Right atrium auricular region (tissue), 2 donors: ENCODE measurements around the gene RGS9. TPM values are rescaled to one million over a fixed set of nuclear protein-coding genes. Genes with fewer than 3 reads are reported as not detected.

ENCODE experiments used
- DNase-seq: peaks from one replicate; pipeline ENCODE4 v3.0.0-alpha.2; 2019; ENCODE audit warnings: low spot score
- H3K27ac ChIP-seq, 2 donors: fragments of 200-600 bp; sonication (generic); 1 replicate in 1 of 2; 2 replicates in 1 of 2; pipeline ENCODE4 v1.5.1; 2016 to 2019
- H3K27me3 ChIP-seq, 2 donors: fragments of 200-600 bp; sonication (generic); one replicate each; pipeline versions ENCODE4 v1.5.1 to v1.6.0; 2017 to 2019
- H3K36me3 ChIP-seq: fragments of 200-600 bp; sonication (generic); one replicate; pipeline ENCODE4 v1.5.1; 2016
- H3K4me1 ChIP-seq, 2 donors: fragments of 200-600 bp; sonication (generic); one replicate each; pipeline versions ENCODE4 v1.5.1 to v1.6.0; 2017 to 2019
- H3K4me3 ChIP-seq, 2 donors: fragments of 200-600 bp; sonication (generic); 1 replicate in 1 of 2; 2 replicates in 1 of 2; pipeline ENCODE4 v1.5.1; 2017 to 2019; ENCODE audit warnings: mild to moderate bottlenecking in 1 of 2, moderate library complexity in 1 of 2
- H3K9me3 ChIP-seq, 2 donors: fragments of 200-600 bp; sonication (generic); one replicate each; pipeline ENCODE4 v1.5.1; 2019
- total RNA-seq, 2 donors: library from RNA; depleted of rRNA; stranded (reverse); fragments of >200 nt; gene quantifications; one replicate each; pipeline ENCODE4 v1.1.0, GENCODE V29; 2016
- TF ChIP-seq, protein P1 (sequence below), 2 donors: fragments of 200-600 bp; sonication (generic); IDR thresholded peaks; one replicate each; pipeline ENCODE4 v1.5.1; 2019; ENCODE audit warnings: antibody characterized with exemption in 2 of 2

Gene RGS9
- total RNA-seq, 2 donors from 2014 or later, result 2.3 to 6.9 TPM

DNA sequence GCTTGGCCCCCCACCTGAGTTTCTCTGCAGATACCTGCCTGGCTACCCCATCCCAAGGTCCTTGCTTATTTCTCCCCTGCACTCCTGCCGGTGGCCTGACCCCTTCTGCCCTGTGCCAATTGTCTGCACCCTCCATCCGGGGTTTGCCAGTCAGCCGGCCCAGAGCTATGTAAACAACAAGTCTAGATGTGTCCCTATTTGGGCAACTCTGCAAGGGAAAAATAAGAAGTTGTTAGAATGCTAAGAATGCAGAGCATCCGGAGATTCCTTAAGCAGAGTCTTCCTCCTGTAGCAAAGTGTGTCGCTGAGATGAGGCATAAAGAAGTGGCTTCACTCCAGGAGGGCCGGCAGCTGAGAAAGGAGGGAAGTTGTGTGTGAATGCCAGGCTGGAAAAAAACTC is 46.6 kb downstream of the RGS9 start:
- TF ChIP-seq, protein P1, sequence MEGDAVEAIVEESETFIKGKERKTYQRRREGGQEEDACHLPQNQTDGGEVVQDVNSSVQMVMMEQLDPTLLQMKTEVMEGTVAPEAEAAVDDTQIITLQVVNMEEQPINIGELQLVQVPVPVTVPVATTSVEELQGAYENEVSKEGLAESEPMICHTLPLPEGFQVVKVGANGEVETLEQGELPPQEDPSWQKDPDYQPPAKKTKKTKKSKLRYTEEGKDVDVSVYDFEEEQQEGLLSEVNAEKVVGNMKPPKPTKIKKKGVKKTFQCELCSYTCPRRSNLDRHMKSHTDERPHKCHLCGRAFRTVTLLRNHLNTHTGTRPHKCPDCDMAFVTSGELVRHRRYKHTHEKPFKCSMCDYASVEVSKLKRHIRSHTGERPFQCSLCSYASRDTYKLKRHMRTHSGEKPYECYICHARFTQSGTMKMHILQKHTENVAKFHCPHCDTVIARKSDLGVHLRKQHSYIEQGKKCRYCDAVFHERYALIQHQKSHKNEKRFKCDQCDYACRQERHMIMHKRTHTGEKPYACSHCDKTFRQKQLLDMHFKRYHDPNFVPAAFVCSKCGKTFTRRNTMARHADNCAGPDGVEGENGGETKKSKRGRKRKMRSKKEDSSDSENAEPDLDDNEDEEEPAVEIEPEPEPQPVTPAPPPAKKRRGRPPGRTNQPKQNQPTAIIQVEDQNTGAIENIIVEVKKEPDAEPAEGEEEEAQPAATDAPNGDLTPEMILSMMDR (IDR thresholded peaks at IDR 0.05), result no peak
- H3K4me1 ChIP-seq, result no peaks in the 10 kb centered on the region
- no peaks in the 10 kb centered on the region for H3K9me3 ChIP-seq
- no peaks in the 10 kb centered on the region for H3K27me3 ChIP-seq
- no peaks in the 10 kb centered on the region for H3K36me3 ChIP-seq
- no peak overlapping the region for H3K27ac ChIP-seq
- no peak overlapping the region for H3K4me3 ChIP-seq
- DNase-seq, result no peak

- Histone ChIP-seq H3K27ac (no peak overlapping the region), H3K36me3 (no peaks in the 10 kb centered on the region), H3K4me3 (no peak overlapping the region), H3K4me1 (no peaks in the 10 kb centered on the region), H3K9me3 (no peaks in the 10 kb centered on the region), H3K27me3 (no peaks in the 10 kb centered on the region)
- no peak for DNase-seq
- TF ChIP-seq, protein P1 (IDR thresholded peaks at IDR 0.05), result no peak
Measured at GRCh38 chr17:65184235-65184959, 47.2 kb downstream of the RGS9 start.

- Histone ChIP-seq H3K4me3 (no peak overlapping the region), H3K9me3 (no peaks in the 10 kb centered on the region), H3K4me1 (no peaks in the 10 kb centered on the region), H3K36me3 (no peaks in the 10 kb centered on the region), H3K27me3 (no peaks in the 10 kb centered on the region), H3K27ac (no peak overlapping the region)
- no peak for DNase-seq
- TF ChIP-seq, protein P1 (IDR thresholded peaks at IDR 0.05), result no peak
Measured at GRCh38 chr17:65185062-65185461, 47.9 kb downstream of the RGS9 start.

DNA sequence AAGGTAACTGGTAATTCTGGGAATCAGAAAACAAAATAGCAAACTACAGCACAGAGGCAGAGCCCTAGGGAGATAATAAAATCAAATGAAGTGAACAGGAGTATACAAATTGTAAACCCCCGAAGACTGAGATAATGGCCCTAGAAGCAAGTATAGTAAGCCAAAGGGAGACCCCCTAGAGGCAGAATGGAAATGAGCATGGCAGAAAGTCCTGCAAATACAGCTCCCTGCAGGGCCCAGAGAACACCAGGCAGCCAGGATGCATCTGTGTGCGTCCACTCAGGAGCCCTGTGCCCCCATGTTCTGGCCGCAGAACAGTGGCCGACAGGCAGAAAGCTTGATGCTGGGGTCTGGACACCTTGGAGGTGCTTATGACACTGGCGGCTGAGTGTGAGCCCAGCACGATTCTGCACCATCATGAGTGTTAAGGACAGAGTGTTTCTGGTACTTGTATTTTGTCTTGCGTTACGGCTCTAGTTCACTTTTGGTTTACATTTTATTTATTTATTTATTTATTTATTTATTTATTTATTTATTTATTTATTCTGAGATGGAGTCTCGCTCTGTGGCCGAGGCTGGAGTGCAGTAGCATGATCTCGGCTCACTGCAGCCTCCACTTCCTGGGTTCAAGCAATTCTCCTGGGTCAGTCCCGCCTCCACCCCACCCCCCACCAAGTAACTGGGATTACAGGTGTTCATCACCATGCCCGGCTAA is 48.7 kb downstream of the RGS9 start:
- Histone ChIP-seq H3K27me3 (no peaks in the 10 kb centered on the region), H3K4me3 (no peak overlapping the region), H3K4me1 (no peaks in the 10 kb centered on the region), H3K36me3 (no peaks in the 10 kb centered on the region), H3K27ac (no peak overlapping the region), H3K9me3 (no peaks in the 10 kb centered on the region)
- no peak for DNase-seq
- TF ChIP-seq, protein P1 (IDR thresholded peaks at IDR 0.05), result no peak

GRCh38 chr17:65190467-65191097 is 53.4 kb downstream of the RGS9 start:
- TF ChIP-seq, protein P1 (IDR thresholded peaks at IDR 0.05), result no peak
- H3K4me1 ChIP-seq, result no peaks in the 10 kb centered on the region
- H3K4me3 ChIP-seq, result no peak overlapping the region
- H3K27me3 ChIP-seq, result no peaks in the 10 kb centered on the region
- H3K27ac ChIP-seq, result no peak overlapping the region
- DNase-seq, result no peak
- H3K9me3 ChIP-seq, result no peaks in the 10 kb centered on the region
- H3K36me3 ChIP-seq, result no peaks in the 10 kb centered on the region
